ENCODE results near the gene EEF2KMT. TPM values are rescaled to one million over a fixed set of nuclear protein-coding genes. Genes with fewer than 3 reads are reported as not detected.
"Not testable (repeated sequence)": the region's sequence is repeated elsewhere in the genome, so short reads cannot be mapped to it uniquely, and the experiment has no call there.

The EEF2KMT gene
- total RNA-seq, 1 donor from 2014 or later: 8.7 TPM

DNA sequence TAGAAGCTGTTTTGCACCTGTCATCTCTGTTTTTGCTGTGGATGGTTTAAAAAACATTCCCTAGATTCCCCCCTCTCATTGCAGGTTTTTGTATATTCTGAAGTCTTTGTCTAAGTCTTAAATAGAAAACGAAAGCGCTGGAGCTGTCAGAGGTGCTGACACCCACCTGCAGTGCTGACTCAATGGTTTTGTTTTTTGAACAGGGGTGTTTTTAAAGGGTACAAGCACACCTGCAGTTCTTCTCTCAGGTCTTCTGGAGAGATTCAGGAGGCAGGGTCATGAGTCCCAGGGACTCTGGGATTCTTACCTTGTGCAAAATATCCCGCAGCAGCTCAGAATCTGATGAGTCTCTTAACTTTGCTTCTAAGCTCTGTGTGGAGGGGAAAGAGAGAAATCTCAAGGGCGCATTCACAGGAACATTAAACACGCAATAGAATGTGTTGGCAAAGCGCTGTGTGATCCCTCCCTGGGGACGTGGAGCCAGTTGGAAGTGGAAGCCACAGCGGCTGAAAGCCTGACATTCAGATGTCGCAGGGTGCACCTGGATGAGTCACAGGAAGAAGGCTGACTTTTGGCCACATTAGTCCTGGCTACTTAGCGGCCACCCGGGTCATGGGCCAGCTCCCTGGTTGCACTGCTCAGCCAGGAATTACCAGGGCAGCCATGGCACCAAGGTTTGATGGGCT is 2.3 kb downstream of the EEF2KMT start:
- not testable (repeated sequence) for DNase-seq (ENCODE audit: low read depth in 2 of 2)

DNA sequence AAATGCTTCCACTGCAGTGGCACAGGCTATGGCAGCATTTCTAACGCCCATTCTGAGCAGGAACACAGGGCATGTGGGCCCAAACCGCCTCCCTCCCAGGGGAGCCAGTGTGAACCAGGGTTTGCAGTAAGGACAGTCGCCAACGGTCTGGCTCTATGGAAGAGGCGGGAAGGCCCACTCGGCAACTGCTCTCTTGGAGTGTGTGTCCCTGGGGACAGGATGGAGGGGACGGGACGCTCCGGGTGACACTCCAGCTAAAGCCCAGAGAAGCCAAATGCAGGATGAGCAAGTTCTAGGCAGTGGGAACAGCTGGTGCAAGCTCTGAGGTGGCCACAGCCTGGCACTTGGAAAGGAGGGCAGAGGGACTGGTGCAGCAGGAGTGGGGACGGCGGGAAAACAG is 3.8 kb downstream of the EEF2KMT start:
- DNase-seq (ENCODE audit: low read depth in 2 of 2): not testable (repeated sequence)

DNA sequence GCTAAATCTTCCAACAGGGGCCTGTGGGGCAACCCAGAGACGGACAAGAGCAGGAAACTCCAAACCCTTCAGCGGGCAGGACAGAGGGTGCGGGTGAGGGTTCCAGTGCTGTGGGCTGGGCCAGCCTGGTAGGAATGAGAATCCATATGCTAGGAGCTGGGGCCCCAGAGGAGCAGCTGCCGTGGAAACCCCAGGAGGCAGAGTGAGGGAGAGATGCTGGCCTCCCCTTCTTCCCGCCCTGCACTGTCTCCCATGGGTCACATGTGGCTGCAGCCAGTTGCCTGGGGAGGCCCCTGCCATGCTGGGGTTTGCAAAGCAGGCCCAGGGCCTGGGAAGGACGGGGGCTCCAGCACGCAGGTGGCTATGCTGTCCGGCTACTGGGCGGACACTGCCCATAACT is 4.5 kb downstream of the EEF2KMT start:
- DNase-seq (ENCODE audit: low read depth in 2 of 2): not testable (repeated sequence)

DNA sequence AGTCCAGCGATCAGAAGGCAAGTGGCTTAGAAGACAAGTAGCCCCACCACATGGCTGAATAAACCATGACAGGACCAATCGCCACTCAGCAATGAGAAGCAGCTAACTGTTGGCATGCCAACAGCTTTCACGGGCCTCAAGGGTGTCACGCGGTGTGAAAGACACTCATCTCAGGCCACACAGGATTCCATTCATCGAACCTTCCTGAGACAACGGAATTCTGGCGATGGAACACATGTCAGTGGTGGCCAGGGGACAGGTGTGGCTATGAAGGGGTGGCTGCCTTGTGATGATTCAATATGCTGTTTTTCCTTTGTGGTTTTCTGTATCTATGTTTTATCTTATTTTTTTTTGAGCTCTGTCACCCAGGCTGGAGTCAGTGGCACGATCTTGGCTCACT is 7.0 kb downstream of the EEF2KMT start:
- not testable (repeated sequence) for DNase-seq (ENCODE audit: low read depth in 2 of 2)

DNA sequence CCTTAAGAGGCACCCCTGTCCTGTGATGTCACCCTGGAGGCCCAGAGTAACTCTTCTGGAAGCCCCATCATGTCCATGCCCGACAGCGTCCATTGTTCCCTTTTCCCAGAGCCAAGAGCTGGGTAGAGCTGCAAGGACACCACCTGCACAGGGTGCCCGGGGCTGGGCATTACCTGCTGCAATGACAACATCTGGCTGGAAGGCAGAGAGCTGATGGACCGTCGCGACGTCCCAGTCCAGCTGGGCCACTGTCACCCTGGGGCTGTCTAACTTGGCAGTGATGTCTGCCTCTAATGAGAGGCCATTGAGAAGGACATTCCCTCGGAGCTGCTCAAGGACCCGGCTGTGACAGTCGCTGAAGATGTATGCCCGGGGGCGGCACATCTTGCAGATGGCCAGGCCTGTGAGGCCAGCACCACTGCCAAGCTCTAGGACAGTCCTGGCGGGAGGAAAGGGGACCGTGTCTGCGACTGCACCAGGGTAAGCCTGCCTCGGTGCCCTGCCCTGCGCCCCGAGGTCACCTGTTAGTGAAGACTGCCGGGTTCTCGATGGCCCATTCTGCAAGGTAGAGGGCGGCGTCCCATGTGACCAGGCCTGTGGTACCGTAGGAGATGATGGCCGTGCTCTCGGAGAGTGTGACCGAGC is 7.6 kb downstream of the EEF2KMT start:
- not testable (repeated sequence) for DNase-seq (ENCODE audit: low read depth in 2 of 2)

DNA sequence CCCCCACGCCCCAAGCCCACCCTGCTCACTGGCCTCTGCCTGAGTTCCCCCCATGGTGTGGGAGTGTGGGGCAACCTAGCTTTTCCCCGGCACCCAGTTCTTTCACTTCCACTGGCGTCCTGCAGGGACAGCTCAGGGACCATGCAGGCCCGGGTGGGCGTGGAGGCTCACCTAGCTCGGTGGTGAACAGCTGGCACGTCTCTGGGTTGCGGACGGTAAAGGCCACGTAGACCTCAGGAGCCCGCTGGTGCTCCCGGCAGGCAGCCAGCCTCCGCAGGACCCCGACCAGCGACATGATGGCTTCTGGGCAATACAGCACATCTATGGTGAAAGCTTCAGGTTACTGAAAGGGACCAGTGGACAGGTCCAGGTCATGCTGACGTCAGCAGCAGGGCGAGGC is 8.7 kb downstream of the EEF2KMT start:
- not testable (repeated sequence) for DNase-seq (ENCODE audit: low read depth in 2 of 2)

DNA sequence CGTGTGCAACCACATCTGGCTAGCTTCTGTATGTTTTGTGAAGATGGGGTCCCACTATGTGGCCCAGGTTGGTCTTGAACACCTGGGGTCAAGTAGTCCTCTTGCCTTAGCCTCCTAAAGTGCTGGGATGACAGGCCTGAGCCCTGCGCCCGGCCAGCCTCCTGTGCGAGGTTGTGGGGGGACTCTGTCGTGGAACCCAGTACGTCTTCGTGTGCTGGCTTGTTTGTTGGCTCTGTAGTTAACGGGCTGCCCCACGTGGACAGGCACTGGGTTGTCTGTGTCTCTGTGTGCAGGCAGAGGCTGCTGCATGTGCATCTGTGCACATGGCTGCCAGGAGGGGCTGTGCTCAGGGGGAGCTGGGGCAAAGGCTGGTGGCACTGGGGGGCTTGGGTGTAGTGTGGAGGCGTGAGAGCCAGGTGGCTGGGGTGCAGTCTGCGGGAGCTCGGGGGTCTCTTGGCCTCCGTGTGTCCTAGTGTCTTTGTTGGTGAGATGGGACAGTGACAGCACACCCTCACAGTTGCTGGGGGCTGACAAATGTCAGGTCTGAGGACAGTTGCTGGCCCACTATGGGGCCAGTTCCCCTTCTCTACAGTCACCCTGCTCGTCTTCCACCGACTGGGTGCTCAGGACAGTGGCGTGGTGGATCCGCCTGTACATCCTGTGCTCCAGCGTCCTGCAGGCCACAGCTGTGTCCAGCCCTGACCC is 9.4 kb downstream of the EEF2KMT start:
- not testable (repeated sequence) for DNase-seq (ENCODE audit: low read depth in 2 of 2)

DNA sequence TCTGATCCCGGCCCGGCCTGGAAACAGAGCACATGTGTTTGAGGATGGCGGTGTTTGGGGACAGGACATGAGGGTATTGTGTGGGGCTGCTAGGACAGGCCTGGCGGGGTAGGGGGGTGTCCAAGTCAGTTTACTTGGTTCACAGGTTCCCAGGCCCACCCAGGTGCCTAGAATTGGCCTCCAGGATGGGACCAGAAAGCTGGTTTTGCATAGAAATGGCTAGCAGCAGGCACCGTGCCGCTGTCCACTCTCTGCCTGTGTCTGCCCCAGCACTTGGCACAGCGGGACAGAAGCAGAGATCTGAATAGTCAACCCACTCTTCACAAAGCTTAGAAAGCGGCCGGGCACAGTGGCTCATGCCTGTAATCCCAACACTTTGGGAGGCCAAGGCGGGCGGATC is 11.9 kb downstream of the EEF2KMT start:
- not testable (repeated sequence) for DNase-seq (ENCODE audit: low read depth in 2 of 2)

DNA sequence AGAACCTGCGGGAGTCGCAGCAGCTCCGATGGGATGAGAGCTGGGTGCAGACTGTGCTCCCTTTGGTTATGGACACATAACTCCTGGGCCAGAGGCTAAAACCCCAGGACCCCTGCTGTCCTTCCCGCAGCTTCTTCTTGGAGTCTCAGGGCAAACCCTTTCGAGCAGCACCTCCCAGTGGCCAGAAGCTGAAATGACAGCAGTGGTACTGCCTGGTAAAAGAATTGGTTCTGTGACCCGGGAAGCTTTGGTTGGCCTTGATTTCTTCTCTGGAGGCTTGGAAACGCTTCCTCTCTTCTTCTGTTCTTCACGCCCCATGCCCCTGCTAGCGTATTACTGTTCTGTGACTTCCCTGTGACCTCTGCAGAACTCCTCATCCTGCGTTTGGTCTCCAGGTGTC is 12.8 kb downstream of the EEF2KMT start:
- DNase-seq (ENCODE audit: low read depth in 2 of 2): peak; percentile 65 to 68

DNA sequence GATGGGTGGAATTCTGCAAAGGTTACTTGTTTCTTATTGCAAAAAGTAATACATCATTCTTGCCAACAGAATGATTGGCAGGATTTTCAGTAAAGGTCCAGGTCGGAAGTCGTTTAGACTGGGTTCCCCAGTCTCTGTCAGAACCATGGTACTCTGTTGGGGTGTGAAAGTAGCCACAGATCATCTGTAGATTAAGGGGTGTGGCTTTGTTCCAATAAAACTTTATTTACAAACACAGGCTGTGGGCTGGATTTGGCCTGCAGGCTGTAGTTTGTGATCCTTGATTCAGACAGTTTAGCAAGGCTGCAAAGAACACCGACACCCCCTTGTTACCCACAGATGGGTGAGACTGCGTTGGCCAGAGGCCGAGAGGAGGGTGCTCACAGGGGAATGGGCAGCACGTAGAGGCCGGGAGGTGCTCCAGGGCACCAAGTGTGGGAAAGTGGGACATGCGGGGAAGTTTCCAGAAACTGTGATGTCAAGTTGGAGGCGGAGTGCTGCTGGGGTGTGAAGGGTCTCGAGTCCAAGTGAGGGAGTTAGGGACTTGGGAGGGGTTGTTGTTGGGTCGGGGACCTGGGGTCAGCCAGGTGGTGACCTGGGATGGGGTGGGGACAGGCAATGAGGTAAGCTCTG is 13.4 kb downstream of the EEF2KMT start:
- not testable (repeated sequence) for DNase-seq (ENCODE audit: low read depth in 2 of 2)

DNA sequence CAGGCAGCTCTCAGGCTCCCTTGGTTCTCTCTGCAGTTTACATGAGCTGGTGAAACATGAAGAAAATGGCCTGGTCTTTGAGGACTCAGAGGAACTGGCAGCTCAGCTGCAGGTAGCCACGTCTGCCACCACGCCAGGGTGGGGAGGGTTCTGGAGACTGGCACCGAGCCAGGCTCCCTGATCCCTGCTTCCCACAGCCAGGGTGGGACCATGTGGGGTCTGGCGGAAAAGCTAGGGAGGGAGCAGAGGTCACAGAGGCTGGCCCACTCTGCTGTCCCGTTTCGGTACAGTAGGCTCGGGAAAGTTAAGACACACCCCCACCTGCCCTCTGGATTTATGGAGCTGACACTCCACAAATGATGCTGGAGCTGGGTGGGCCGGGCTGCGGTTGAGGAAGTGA is 13.9 kb downstream of the EEF2KMT start:
- DNase-seq (ENCODE audit: low read depth in 2 of 2): not testable (repeated sequence)

DNA sequence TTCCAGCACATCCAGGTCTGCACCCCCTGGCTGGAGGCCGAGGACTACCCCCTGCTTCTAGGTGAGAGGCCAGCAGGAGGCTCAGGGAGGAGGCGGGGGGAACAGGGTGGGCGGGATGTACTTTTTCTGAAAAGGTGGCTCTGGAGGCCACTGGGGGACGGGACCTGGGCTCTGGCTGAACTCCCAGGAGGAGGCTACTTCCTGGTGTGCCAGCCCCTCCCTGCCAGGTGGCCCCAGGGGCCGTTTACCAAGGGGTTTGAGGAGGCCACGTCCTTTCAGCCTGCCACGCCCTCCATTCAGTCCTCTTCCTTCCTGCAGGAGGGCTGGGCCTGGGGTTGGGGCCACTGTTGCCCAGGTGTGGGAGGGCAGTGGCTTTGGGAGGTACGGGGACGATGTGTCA is 16.6 kb downstream of the EEF2KMT start:
- DNase-seq (ENCODE audit: low read depth in 2 of 2): not testable (repeated sequence)

DNA sequence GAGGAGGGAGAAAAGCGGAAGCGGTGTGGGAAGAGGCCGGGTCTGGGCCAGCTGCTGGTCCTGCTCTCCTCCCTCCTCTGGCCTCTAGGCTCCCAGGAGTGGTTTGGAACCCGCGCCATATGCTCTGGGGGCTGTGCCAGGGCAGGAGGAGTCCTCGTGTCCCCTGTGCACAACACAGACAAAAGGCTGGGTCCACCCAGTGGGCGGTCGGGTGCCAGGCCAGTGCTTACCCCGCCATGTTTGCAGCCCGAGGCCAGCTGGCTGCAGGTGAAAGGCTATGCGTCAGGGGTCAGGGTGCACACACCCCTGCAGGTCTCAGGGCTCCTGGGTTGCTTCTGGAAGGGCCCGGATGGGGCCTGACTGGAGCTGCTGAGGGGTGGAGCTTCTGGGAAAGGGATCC is 17.1 kb downstream of the EEF2KMT start:
- DNase-seq (ENCODE audit: low read depth in 2 of 2): not testable (repeated sequence)

DNA sequence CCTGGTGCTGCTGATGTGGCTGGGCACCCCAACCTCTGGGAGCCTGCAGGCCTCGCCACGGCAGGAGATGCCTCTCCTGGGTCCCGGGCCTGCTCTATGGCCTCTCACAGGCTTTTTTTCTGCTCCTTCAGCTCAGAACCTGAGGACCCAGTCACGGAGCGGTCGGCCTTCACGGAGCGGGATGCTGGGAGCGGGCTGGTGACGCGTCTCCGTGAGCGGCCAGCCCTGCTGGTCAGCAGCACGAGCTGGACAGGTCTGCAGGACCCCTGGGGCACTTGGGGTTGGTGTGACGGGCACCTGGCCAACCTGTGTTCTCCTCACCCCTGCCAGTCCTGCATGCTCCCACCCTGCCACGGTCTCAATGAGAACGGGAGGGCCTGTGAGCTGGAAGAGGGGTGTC is 19.0 kb downstream of the EEF2KMT start:
- no peak for DNase-seq (ENCODE audit: low read depth in 2 of 2)

DNA sequence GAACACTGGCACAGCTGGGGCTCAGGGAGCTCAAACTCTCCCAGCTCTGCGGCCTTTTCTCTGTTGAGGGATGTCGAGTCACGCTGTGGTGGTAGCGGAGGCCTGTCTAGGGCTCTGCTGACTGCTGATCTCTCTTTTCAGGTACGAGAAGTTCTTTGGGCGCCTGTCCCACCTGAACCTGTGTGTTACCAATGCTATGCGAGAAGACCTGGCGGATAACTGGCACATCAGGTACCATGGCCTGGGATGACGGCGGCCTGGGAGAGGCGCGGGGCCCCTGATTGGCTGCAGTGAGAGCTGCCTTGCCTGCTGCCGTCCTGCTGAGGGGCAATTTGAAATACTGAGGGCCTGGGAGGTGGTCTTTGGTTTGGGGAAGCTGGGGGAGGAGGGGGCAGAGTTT is 20.3 kb downstream of the EEF2KMT start:
- DNase-seq (ENCODE audit: low read depth in 2 of 2): no peak

DNA sequence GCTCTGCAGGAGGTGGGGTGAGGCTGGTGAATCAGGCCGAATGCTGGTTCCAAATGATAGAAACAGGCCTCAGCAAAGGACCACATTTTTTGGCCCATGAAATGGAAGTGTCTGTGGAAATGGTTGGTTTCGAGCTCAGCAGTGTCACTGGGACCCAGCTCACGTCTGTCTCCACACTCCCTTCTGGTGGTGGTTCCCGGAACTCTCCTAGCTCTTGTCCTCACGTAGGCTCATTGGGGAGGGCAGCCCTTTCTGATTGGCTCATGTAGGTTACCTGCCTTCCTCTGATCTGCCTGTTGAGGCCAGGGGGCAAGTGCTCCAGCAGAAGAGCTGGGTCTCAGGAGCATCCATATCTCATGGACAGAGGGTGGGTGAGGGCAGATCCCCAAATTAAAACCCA is 22.0 kb downstream of the EEF2KMT start:
- DNase-seq (ENCODE audit: low read depth in 2 of 2): no peak

DNA sequence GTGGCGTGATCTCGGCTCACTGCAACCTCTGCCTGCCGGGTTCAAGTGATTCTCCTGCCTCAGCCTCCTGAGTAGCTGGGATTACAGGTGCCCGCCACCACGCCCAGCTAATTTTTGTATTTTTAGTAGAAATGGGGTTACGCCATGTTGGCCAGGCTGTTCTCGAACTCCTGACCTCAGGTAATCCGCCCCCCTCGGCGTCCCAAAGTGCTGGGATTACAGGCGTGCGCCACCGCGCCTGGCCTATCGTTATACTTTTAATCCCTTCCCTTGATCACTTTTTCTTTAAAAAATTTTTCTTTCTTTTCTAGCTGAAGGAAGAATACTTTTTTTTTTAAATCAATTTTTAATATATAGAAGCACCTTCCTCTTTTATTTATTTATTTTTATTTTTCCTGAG is 23.8 kb downstream of the EEF2KMT start:
- DNase-seq (ENCODE audit: low read depth in 2 of 2): not testable (repeated sequence)

DNA sequence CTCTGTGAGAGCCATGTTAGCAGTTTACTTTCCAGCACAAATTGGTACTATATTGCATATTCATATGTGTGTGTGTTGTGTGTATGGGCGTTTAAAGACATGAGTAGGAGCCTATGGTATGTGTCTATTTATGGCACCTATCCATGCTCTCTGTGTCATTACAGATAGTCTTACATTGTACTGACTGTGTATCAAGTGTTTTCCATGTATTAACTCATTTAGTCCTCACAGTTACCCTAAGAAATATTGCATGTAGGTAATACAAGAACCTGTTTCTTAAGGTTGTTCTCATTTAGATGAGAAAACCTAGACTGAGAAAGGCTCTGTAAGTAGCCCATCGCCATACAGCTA is 24.3 kb downstream of the EEF2KMT start:
- no peak for DNase-seq (ENCODE audit: low read depth in 2 of 2)

DNA sequence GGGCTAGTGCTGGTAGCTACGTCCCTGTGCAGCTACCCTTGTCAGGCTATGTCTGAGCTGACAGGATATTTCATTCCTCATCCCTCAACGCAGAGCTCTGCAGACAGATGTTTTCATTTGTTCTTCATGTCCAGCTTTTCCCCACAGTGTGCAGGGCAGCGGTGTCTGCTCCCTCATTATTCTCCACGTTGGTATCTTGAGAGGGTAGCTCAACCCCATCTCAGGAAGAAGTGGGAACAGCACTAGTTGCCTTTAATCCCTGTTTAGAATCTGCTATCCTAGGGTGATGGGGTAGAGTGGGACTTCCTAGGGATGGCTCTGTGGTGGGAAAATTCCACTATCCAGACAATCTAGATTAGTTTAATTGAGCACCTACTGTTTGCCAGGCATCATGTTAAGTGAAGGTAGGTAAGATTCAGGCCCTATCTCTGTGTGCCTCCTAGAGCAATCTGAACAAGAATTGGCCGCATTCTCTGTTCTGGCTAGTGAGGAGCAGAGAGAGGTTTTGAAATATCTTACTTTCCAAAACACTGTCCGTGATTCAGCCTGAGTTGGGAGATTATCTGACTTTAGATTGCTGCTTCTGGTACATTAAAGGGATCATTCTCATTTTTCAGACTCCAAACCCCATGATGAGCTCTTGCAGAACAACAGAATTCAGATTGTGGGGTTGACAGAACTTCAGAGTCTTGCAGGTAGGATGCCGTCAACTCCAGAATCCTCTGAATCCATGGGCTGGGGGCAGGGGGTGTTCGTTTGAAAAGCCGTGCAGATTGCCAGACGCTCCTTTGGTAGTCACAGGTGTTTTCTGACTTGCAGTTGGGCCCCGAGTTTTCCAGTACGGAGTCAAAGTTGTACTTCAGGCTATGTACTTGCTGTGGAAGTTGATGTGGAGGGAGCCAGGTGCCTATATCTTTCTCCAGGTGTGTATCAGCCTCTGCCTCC is 25.0 kb downstream of the EEF2KMT start:
- no peak for DNase-seq (ENCODE audit: low read depth in 2 of 2)

DNA sequence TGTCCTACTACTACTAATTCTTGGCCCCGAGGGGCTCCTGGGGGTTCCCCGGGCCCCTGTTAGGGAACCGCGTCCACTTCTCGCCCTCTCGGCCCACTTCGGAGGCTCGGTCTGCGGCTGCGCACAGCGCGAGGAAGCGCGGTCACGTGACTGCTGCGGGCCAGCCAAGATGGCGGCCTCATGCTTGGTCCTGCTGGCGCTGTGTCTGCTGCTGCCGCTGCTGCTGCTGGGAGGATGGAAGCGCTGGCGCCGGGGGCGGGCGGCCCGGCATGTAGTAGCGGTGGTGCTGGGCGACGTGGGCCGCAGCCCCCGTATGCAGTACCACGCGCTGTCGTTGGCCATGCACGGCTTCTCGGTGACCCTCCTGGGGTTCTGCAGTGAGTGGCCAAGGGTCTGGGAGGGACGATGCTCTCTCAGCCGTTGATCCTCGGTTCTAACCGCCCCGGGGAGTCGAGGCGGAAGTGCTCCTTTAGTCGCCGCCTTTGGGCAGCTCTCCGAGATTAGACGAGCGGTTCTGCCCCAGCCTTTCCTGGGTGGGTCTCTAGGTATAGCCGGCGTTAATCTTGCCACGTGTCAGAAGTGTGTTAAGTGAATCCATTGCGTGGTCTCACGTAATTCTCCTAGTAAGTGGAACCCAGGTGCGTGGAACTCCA is 25.8 kb downstream of the EEF2KMT start, which contains the start of gene ALG1:
Gene ALG1 (plus strand): TSS at position 163 of the 653 bp plus-strand sequence. CDS start 7 bp downstream, at position 170.
- DNase-seq (ENCODE audit: low read depth in 2 of 2): peak; percentile 88 to 92

DNA sequence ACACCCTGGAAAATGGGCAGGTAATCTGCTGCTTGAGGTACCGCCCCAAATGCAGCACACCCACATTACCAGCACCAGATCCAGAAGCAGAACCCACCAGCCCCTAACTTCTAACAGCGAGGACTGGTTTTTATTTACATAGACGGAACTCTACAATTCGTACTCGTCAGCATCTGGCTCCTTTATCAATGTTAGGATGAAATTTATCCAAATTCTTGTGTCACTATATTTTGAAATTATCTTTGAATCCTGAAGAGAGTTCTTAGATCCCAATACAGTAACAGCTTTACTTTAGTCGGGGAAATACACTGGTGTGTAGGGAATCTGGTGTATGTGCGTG is 26.3 kb downstream of the EEF2KMT start:
- DNase-seq (ENCODE audit: low read depth in 2 of 2): no peak
